ENCODE data around the gene ADGRG3. TPM values are rescaled to one million over a fixed set of nuclear protein-coding genes. Genes with fewer than 3 reads are reported as not detected.

ADGRG3 gene
- total RNA-seq, 1 donor from 2014 or later = not detected

- H3K9me3 ChIP-seq (ENCODE audit: insufficient read depth, low read depth, low read length) = no peaks in the 10 kb centered on the region
- Mint-ChIP-seq H3K4me1 (ENCODE audit: low read depth, unreplicated experiment) (peaks cover 8% of the 10 kb centered on the region), H3K36me3 (ENCODE audit: low read depth, unreplicated experiment) (no peaks in the 10 kb centered on the region), H3K4me3 (ENCODE audit: unreplicated experiment) (no peak overlapping the region), H3K27me3 (ENCODE audit: low read depth, unreplicated experiment) (peaks cover 2% of the 10 kb centered on the region), H3K27ac (ENCODE audit: unreplicated experiment) (peak overlapping the region; percentile 34), H3K9me3 (ENCODE audit: unreplicated experiment) (no peaks in the 10 kb centered on the region)
- no peak overlapping the region for H3K9ac ChIP-seq (ENCODE audit: low read length)
- H3K4me2 ChIP-seq (ENCODE audit: low read length) = no peak overlapping the region
- H4K20me1 ChIP-seq (ENCODE audit: insufficient read depth, low read length) = no peaks in the 10 kb centered on the region
- H3K27ac ChIP-seq (ENCODE audit: low read depth, low read length) = no peak overlapping the region
- DNase-seq (ENCODE audit: low read depth) (no peak), FAIRE-seq (no peak)
- H2AFZ ChIP-seq (ENCODE audit: low read depth, low read length) = no peak overlapping the region
- no peak for TF ChIP-seq EZH2 (IDR thresholded peaks at IDR 0.05; ENCODE audit: insufficient read depth, low read length)
- TF ChIP-seq, protein P1, sequence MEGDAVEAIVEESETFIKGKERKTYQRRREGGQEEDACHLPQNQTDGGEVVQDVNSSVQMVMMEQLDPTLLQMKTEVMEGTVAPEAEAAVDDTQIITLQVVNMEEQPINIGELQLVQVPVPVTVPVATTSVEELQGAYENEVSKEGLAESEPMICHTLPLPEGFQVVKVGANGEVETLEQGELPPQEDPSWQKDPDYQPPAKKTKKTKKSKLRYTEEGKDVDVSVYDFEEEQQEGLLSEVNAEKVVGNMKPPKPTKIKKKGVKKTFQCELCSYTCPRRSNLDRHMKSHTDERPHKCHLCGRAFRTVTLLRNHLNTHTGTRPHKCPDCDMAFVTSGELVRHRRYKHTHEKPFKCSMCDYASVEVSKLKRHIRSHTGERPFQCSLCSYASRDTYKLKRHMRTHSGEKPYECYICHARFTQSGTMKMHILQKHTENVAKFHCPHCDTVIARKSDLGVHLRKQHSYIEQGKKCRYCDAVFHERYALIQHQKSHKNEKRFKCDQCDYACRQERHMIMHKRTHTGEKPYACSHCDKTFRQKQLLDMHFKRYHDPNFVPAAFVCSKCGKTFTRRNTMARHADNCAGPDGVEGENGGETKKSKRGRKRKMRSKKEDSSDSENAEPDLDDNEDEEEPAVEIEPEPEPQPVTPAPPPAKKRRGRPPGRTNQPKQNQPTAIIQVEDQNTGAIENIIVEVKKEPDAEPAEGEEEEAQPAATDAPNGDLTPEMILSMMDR (IDR thresholded peaks at IDR 0.05; ENCODE audit: insufficient read depth, low read depth, low read length) = peak; percentile 100
- H3K4me1 ChIP-seq (ENCODE audit: insufficient read depth, low read length) = peaks cover 25% of the 10 kb centered on the region
- H3K36me3 ChIP-seq (ENCODE audit: insufficient read depth, low read length) = no peaks in the 10 kb centered on the region
- H3K27me3 ChIP-seq (ENCODE audit: insufficient read depth, low read length) = no peaks in the 10 kb centered on the region
- H3K4me3 ChIP-seq (ENCODE audit: insufficient read depth, low read depth, low read length) = no peak overlapping the region
- no peaks in the 10 kb centered on the region for H3K79me2 ChIP-seq (ENCODE audit: insufficient read depth, low read length)
Observed at GRCh38 chr16:57648581-57649442, 19.3 kb upstream of the ADGRG3 start.

DNA sequence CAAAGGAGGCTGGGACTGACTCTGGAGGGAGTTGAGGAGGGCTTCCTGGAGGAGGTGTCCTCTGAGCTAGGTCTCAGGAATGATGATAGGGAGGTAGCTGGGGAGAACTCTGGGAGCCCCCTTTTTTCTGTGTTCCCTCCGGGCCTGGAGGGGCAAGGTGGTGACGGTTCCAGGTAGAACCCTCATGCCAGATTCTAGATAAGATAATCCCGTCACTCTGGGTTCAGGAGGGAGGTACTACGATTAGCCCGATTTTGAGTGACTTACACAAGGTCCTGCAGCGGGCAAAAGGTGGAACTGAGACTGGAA, 18.7 kb upstream of the ADGRG3 start:
- H4K20me1 ChIP-seq (ENCODE audit: insufficient read depth, low read length) = no peaks in the 10 kb centered on the region
- DNase-seq (ENCODE audit: low read depth) (no peak), FAIRE-seq (no peak)
- H3K79me2 ChIP-seq (ENCODE audit: insufficient read depth, low read length) = no peaks in the 10 kb centered on the region
- H3K27me3 ChIP-seq (ENCODE audit: insufficient read depth, low read length) = no peaks in the 10 kb centered on the region
- H3K27ac ChIP-seq (ENCODE audit: low read depth, low read length) = no peak overlapping the region
- no peak overlapping the region for H2AFZ ChIP-seq (ENCODE audit: low read depth, low read length)
- Mint-ChIP-seq H3K36me3 (ENCODE audit: low read depth, unreplicated experiment) (no peaks in the 10 kb centered on the region), H3K4me1 (ENCODE audit: low read depth, unreplicated experiment) (peaks cover 8% of the 10 kb centered on the region), H3K4me3 (ENCODE audit: unreplicated experiment) (no peak overlapping the region), H3K27me3 (ENCODE audit: low read depth, unreplicated experiment) (peaks cover 2% of the 10 kb centered on the region), H3K9me3 (ENCODE audit: unreplicated experiment) (no peaks in the 10 kb centered on the region), H3K27ac (ENCODE audit: unreplicated experiment) (no peak overlapping the region)
- no peaks in the 10 kb centered on the region for H3K9me3 ChIP-seq (ENCODE audit: insufficient read depth, low read depth, low read length)
- no peak overlapping the region for H3K4me3 ChIP-seq (ENCODE audit: insufficient read depth, low read depth, low read length)
- TF ChIP-seq, protein P1 (IDR thresholded peaks at IDR 0.05; ENCODE audit: insufficient read depth, low read depth, low read length) = no peak
- no peak for TF ChIP-seq EZH2 (IDR thresholded peaks at IDR 0.05; ENCODE audit: insufficient read depth, low read length)
- no peak overlapping the region for H3K4me2 ChIP-seq (ENCODE audit: low read length)
- H3K4me1 ChIP-seq (ENCODE audit: insufficient read depth, low read length) = peaks cover 27% of the 10 kb centered on the region
- no peaks in the 10 kb centered on the region for H3K36me3 ChIP-seq (ENCODE audit: insufficient read depth, low read length)
- H3K9ac ChIP-seq (ENCODE audit: low read length) = no peak overlapping the region

DNA sequence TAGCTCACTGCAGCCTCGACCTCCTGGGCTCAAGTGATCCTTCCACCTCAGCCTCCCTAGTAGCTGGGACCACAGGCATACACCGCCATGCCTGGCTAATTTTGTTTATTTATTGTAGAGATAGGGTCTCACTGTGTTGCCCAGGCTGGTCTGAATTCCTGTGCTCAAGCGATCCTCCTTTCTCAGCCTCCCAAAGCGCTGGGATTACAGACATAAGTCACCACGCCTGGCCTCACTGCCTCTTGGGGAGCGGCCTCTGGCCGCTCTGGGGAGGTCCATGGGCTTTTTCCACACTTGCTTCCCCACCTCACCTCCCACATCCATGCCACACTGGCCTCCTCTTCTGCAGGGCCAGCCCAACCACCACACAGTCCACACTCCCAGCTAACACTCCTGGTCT, 18.3 kb upstream of the ADGRG3 start:
- H3K9me3 ChIP-seq (ENCODE audit: insufficient read depth, low read depth, low read length) = no peaks in the 10 kb centered on the region
- no peak overlapping the region for H3K4me3 ChIP-seq (ENCODE audit: insufficient read depth, low read depth, low read length)
- DNase-seq (ENCODE audit: low read depth) = no peak
- no peak for FAIRE-seq
- H3K9ac ChIP-seq (ENCODE audit: low read length) = no peak overlapping the region
- no peak overlapping the region for H3K4me2 ChIP-seq (ENCODE audit: low read length)
- Mint-ChIP-seq H3K9me3 (ENCODE audit: unreplicated experiment) (no peaks in the 10 kb centered on the region), H3K27me3 (ENCODE audit: low read depth, unreplicated experiment) (peaks cover 2% of the 10 kb centered on the region), H3K27ac (ENCODE audit: unreplicated experiment) (no peak overlapping the region), H3K4me1 (ENCODE audit: low read depth, unreplicated experiment) (peaks cover 8% of the 10 kb centered on the region), H3K36me3 (ENCODE audit: low read depth, unreplicated experiment) (no peaks in the 10 kb centered on the region), H3K4me3 (ENCODE audit: unreplicated experiment) (no peak overlapping the region)
- H3K27ac ChIP-seq (ENCODE audit: low read depth, low read length) = no peak overlapping the region
- H3K36me3 ChIP-seq (ENCODE audit: insufficient read depth, low read length) = no peaks in the 10 kb centered on the region
- no peaks in the 10 kb centered on the region for H3K27me3 ChIP-seq (ENCODE audit: insufficient read depth, low read length)
- no peaks in the 10 kb centered on the region for H4K20me1 ChIP-seq (ENCODE audit: insufficient read depth, low read length)
- H3K79me2 ChIP-seq (ENCODE audit: insufficient read depth, low read length) = no peaks in the 10 kb centered on the region
- peaks cover 28% of the 10 kb centered on the region for H3K4me1 ChIP-seq (ENCODE audit: insufficient read depth, low read length)
- H2AFZ ChIP-seq (ENCODE audit: low read depth, low read length) = no peak overlapping the region
- TF ChIP-seq EZH2 (IDR thresholded peaks at IDR 0.05; ENCODE audit: insufficient read depth, low read length) = no peak
- TF ChIP-seq, protein P1 (IDR thresholded peaks at IDR 0.05; ENCODE audit: insufficient read depth, low read depth, low read length) = no peak
